HG02852 (cell line): ENCODE data around the gene ARMC9.
"Not testable (repeated sequence)": the region's sequence is repeated elsewhere in the genome, so short reads cannot be mapped to it uniquely, and the experiment has no call there.

Experiments
- ATAC-seq: cut with Tn5 transposase; IDR thresholded peaks from one replicate; pipeline ENCODE4 v1.9.1; 2021; ENCODE audit warnings: mild to moderate bottlenecking, moderate library complexity; ENCODE audit not compliant: unreplicated experiment

The ARMC9 gene

DNA sequence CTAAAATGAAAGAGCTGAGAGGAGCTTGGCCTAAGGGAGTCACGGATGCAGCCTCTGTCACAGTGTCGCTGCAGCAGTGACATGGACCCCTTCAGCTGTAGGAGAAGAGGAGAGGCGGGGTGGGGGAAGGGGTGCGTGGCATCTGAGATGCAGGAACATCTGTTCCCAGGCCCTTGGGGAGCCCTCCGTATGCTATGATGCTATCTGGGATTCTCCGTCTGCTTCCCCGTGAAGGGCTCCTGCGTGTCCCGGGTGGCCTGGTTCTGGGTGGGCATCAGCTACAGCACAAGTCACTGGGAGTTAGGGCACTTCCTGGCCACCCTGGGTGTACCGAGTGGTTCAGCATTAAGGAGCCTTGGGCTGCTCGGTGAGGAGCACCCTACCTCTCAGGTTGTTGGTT is 161.5 kb downstream of the ARMC9 start:
- no peak for ATAC-seq

DNA sequence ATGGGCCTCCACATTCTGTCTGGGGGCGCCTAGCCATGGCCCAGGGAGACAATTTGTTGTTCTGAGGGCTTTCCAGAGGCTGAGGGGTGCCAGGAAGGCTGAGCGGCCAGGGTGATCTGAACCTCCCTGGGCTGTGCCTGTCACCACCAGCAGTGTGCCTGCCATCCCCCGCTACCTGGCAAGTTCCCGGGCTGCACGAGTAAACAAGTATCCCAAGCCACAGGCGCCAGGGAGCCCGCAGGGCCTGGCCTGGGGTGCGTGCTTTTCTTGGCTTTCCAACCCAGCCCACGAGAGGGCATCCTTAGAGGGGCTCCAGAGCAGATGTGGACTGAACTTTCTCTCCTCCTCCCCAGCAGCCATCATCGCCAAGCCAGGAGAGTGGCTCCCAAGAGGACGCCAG is 162.0 kb downstream of the ARMC9 start:
- ATAC-seq = no peak

DNA sequence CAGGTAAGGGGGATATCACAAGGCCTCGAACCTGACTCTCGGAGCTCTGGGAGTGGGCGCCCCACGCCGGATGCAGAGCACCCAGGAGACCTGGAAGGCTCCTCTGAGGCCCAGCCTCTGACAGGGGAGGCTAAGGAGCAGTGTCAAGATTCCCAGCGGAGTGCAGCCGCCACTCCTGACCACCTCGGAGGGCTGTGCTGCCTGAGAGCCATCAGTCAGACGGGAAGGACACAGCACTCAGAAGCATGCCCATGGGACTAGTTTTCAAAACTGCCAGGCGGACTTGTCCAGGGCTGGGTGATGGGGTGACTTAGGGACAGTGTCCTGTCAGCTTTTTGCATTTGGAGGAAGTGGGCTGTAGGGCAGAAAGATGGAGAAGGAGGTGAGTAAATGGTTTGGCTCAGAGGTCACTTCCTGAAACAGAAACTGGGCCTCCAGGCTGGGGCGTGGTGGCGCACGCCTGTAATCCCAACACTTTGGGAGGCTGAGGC is 162.5 kb downstream of the ARMC9 start:
- no peak for ATAC-seq

DNA sequence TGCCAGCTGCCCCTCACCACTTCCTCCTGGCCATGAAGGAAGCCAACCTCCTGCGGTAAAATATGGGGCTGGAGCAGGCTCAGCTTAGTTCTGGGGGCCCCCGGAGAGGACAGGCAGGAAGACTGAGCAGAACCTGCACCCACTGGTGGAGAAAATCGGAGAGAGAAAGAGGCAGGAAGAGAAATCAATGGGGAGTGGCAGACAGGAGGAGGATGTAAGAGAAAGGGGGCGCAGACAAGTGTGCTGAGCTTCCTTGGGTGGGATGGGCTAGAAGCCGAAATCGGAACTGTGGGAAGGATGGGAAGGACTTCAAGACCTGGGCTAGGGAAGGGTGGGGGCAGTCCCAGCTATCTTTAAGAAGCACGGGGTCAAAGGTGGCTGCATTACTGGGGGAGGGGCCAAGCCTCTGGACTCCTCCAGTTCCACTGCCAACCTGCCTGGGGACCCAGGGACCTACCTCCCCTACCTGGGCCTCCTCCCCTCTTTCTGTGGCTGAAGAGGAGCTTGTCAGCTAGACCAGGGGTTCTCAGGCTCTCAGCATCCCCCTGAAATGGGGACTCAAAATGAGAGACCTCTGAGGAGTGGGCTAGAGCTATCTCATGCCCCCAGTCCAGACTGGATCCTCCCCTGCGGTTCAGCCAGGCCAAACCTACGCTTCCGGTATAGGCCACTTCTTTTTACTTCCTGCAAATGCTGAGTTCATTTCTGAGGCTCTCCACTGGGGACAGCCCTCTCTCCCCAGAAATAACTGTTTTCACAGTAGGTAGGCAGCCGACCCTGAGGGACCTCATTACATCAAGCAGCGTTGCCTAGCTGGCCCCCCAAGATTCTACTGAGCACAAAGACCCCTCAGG is 163.5 kb downstream of the ARMC9 start:
- peak; percentile 90 for ATAC-seq

DNA sequence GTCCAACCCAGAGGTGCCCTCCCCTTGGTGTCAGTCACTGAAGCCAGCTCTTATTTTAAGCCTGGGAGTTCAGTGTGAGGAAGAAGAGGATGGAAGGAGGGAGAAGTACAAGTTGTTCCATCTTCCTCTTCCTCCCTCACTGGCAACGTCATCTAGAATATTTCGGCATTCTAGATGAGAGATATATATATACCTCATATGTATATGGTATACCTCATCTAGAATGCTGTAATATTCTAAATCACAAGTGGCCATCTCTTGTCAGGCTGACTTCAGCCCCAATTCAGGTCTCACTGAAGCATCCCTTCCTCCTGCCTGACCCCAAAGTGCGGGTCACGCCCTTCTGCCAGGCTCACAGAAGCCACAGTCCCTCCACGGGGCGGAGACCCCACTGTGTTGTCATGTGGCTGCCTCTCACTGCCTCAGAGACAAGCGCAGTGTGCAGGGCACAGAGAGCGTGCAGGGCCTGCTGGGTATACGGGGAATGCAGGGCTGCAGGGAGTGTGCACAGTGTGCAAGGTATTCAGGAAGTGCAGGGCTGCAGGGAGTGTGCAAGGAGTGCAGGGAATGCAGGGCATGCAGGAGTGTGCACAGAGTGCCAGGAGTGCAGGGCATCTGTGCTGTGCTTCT is 164.2 kb downstream of the ARMC9 start:
- no peak for ATAC-seq

DNA sequence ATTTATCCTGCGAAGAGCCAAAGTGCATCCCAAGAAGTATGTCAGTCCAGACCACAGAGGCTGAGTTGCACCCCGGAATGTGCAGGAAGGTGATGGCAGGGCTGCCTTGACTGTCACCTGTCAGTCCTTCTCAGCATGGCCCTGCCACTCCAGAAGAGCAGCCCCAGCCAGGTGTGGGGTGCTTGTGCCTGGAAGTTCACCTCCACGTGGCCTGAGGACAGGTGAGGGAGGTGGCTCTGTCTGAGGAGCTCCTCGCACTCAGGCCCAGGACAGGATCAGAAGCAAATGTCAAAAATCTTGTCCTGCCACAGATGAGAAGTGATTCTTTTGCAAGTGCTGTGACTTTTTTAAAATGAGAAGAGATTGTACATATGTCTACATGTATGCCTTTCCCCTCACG is 165.6 kb downstream of the ARMC9 start:
- no peak for ATAC-seq

DNA sequence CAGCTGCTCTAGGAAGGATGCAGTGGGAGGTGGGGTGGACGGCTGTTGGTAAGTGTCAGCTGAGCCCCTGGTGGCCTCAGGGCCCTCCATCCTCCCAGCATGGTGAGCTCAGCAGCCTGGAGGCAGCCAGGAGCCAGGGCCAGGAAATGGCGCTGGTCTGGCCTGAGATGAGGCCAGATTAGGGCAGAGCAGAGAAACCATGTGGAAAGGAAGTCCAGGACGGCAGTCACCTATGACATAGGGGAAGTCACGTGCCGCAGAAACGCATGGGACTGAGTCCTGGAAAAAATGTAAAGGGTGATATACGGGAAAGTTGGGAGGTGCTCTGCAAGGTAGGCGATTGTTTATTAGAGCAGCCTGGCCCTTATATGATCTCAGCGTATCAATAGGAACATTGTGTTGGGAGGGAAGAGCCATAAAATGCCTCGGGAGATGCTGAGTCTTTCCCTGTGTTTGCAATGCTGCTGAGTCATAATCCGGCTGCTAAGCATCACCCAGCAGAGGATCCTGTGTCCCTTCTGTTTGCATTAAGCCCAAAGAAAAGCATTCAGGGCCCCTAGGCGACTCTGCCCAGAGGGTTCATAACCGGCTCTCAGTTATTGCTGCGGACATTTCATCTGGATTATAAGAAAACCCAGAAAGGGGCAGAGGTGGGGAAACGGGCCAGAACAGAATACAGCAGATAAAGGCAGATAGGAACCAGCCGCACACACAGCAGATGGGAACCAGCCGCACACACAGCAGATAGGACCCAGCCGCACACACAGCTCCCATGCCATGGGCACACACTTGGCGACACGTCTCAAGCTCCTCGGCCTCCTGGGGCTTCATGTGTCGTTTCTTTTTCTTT is 166.8 kb downstream of the ARMC9 start:
- ATAC-seq = no peak

DNA sequence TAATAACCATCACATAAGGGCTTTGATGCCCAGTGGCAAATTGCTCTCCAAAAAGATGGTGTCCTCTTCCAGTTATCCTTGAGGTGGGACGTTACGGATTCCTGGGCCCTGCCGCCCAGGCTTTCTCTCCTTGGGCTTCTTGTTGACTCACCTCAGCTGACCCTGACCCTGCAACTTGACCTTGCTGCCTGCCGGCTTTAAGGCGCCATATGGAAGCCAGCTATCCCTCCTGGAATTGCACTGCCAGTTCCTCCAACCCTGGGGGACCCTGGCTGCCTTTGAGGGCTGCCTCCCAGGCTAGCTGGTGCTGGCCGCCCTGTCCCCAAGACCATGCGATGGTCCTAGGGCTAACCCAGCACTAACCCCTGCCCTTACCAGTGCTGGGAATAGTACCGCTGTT is 168.7 kb downstream of the ARMC9 start:
- no peak for ATAC-seq

DNA sequence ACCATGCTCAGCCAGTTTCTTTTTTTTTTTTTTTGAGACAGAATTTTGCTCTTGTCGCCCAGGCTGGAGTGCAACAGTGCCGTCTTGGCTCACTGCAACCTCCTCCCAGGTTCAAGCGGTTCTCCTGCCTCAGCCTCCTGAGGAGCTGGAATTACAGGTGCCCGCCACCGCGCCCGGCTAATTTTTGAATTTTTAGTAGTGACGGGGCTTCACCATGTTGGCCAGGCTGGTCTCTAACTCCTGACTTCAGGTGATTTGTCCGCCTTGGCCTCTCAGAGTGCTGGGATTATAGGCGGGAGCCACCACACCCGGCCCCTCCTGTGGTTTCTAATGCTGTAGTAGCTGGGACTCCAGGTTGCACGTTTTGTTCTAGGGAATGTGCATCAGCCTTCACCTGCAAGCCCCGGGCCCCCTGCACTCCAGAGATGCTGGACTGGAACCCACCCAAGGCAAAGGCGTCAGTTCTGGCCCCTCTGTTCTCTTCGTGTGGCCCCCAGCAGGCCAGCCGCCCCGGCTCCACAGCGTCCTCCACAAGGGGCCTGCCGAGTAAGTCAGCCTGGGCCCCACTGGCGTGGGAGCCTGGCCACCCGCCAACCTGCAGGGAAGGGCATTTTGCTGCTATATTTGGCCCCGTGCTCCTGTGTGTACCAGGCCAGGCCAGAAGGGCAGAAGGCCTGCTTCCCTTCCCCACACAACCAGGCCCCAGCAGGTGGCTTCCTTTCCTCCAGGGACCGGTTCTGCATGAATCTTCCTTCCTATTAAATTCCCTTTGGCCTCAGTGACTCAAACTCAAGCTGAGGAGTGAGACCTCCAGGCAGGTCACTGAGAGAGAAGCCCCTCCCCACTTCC is 171.4 kb downstream of the ARMC9 start:
- no peak for ATAC-seq

DNA sequence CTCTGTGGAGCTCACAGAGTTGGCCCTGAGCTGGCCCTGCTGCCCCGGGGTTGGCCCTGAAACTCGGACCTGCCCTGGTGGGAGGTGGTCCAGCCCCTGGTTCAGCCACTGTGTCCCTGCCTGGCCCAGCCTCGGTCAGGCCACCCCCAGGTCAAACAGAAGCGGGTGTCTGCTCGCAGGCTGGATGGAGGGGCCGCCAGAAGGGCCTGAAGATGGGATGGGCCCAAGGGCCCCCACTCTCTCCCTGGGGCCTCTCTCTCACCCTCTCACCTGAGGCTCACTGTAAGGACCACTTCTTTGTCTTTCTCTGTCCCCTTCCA is 172.0 kb downstream of the ARMC9 start:
- no peak for ATAC-seq

DNA sequence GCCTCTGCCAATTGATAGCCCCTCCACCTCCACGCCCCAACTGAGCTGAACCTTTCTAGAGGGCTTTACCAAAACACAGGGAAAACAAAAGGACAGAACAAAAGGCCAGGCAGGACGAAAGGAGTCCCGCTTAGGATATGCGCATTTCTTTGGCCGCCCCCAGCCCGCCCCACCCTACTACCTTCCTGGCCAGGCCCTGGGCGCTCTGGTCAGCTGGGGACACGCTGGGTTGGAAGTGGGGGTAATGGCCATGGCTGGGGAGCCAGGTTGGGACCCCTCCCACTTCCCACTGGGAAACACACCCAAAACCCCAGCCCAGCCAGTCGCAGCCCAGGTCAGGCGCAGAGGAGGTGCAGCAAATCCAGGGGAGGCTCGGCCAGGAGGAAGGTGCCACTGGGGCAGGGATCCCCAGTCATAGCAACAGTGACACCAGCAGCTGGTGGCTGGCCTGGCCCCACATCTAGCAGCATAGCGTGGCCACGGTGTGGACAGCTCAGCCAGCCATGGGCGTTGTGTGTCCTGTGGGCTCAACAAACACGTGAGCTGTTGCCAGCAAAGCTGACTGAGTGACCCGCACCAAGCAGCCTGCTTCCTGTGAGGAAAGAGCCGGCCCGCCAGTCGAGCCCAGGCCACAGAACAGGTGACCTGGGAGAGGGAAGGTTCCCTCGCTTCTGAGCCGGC is 172.5 kb downstream of the ARMC9 start:
- ATAC-seq = no peak

DNA sequence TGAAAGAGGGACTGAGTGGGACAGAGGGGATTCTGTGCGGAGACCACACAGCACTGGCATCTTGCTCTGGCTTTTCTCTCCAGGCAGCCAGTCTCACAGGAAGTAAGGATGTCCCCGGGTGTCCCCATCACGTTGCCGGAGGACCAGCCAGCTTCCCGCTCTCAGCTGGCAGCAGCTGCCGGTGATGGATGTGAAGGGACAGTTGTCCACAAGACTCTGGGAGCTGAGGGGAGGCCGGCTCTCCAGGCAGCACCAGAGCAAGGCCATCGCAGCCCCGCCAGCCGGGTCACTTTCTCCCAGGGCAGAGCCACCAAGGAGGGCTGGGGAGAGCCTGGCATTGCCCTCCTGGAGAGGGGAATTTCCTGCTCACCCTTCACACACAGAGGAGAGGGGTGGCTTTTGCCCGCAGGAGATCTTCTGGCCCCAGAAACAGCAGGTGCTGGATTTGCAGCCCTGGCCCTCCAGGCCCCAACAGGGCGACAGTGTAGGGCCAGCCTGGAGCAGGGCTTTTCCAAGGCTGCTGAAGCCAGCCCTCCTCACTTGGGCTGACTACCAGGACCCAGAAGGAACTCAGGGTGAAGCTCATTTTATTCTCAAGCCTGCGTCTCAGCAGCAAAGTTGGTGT is 173.1 kb downstream of the ARMC9 start:
- no peak for ATAC-seq

DNA sequence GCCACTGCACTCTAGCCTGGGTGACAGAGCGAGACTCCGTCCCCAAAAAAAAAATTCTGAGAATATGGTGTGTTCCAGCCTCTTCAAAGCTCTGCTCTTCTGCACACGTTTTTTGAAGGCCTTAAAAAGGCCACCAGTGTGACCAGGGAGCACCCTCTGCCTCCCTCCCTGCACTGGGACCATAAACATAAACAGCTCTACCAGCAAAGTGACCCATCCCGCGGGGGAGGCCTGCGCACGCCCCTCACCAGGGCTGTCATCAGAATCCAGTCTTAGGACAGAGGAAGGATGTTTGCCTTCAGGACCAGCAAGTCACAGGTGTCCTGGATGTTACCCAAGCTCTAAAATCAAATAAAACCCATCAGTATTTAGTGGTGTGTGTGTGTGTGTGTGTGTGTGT is 173.9 kb downstream of the ARMC9 start:
- no peak for ATAC-seq

DNA sequence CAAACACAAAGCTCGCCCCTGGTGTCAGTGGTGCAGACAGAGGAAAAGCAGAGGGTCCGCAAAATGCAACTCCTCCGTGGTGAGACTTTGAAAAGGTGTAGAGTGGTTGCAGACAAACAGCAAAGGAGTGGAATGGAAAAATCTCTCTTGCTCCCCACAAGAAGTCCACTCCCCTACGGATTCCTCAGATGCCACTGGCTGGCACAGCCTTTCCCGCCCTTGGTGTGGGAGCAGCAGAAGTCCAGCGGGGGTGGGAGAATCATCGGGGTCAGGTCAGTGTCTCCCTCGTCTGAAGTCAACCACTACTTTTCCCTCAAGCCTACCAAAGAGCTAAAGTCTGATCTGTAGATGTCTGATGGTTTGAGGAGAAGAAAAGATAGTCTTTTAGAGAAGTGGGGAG is 174.8 kb downstream of the ARMC9 start:
- no peak for ATAC-seq

DNA sequence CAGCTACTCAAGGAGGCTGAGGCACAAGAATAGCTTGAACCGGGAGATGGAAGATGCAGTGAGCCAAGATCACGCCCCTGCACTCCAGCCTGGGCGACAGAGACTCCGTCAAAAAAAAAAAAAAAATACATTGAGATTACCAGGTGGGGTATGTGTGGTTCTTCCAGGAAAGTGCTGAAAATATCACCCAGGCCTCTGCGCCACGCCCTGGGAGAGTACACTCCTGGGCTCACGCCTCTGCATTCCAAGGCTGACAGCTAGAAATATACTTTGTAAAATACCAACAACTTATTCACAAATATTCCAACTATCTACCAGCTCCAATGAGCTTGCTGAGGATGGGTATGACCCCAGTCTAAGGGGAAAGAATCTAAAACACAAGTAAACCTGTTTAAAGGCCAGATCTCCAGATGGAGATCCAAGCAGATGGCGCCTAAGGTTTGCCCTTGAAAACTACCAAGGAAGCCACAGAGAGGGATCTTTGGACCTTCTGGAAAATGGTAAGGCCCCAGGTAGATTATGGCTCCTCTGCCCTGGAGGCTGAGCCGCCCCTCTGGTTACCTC is 175.4 kb downstream of the ARMC9 start:
- ATAC-seq = no peak

DNA sequence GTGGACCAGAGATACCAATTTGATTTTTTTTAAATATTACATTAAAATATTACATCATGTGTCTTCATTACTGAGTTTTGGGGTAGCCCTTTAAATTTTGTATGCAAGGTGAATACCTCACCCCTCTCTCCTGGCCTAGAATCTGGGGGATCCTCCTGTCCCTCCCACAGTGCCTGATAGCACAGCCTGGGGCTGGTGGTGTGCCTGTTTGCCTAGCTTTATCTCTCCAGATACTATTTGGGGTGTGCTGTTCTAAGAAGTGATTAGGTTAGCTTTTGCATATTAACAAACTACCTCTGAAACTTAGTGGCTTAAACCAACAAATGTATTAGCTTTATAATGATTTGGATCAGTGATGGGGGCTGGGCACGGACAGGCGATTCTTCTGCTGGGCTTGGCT is 176.3 kb downstream of the ARMC9 start:
- ATAC-seq = no peak

DNA sequence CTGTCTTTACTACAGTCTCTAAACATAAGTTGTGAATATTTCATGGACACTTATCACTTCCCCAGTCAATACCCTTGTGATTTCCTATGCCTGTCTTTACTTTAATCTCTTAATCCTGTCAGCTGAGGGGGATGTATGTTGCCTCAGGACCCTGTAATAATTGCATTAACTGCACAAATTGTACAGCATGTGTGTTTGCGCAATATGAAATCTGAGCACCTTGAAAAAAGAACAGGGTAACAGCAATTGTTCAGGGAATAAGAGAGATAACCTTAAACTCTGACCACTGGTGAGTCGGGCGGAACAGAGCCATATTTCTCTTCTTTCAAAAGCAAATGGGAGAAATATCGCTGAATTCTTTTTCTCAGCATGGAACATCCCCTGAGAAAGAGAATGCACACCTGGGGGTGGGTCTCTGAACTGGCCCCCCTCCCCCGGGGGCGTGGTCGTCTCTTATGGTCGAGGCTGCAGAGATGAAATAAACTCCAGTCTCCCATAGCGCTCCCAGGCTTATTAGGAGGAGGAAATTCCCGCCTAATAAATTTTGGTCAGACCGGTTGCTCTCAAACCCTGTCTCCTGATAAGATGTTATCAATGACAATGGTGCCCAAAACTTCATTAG is 177.7 kb downstream of the ARMC9 start:
- ATAC-seq = not testable (repeated sequence)

DNA sequence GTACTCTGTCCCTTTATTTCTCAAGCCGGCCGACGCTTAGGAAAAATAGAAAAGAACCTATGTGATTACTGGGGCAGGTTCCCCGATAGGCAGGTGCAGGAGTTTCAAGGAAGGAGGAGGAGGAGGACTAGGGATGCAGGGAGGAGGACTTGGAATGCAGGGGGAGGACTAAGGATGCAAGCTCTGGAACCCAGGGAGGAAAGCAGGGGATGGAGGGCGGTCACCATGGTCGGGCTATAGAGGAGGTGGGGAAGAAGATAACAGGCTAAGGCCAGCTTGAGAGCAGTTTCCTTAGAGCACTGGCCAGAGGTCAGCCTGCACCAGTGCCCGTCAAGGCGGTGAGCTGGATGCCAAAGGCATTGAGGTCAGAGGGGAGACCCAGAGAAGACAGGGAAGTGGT is 178.4 kb downstream of the ARMC9 start:
- ATAC-seq = no peak
